HG03565 (cell line): ENCODE results near the gene SHPK.

Experiments
- ATAC-seq: cut with Tn5 transposase; IDR thresholded peaks from one replicate; pipeline ENCODE4 v1.9.1; 2021; ENCODE audit warnings: mild to moderate bottlenecking, moderate library complexity; ENCODE audit not compliant: unreplicated experiment

SHPK gene

GRCh38 chr17:3663102-3664011 lies 27.3 kb upstream of the SHPK start:
- no peak for ATAC-seq

DNA sequence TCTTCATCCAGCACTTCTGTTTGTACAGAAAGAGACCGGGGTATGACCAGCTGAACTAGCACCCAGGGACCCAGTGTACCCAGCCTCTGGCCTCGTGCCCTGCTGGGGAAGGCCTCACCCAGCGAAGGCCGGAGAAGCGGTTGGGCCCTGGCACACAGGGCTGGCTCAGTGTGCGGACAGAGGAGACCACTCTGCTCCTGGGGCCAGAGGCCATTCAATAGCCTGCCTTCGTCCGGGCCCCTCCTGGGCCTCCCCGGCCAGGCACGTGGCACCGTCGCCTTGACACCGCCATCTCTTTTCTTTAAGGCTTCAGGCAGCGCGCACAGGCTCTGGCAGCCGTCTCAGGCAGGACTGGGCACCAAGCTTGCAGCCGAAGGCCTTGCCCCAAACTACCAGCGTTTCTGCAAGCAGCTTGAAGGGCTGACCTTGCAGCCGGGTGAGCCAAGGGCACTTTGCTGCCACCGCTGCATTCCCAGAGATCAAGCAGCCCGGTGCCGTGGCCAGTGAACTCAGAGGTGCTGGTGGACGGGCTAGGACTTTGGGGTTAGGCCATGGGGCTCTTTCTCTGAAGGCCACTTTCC lies 24.4 kb upstream of the SHPK start:
- ATAC-seq: no peak

DNA sequence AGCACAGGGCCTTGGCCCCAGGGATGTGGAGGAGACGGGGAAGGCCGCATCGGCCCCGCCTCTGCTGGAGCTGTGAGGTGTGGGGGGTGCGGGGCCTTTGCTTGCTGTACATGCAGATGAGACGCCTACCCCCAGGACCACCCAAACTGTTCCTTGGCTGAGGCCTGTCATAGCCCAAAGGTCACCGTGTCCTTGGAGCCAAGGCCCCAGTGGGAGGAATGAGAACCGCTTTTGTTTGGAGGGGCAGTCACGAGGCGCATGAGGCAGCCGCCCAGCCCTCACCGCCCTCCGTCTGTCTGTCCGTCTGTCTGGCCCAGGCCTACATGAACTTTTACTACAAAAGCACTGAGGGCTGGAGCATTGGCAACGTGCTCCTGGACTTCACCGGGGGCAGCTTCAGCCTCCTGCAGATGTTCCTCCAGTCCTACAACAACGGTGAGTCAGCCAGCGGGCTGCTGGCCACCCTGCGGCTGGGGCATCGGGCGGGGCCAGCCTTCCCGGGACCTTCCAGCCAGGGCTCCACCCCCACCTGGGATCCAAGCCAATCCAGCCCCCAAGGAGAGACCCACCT lies 23.6 kb upstream of the SHPK start:
- no peak for ATAC-seq

GRCh38 chr17:3658784-3659449 lies 22.9 kb upstream of the SHPK start:
- no peak for ATAC-seq

DNA sequence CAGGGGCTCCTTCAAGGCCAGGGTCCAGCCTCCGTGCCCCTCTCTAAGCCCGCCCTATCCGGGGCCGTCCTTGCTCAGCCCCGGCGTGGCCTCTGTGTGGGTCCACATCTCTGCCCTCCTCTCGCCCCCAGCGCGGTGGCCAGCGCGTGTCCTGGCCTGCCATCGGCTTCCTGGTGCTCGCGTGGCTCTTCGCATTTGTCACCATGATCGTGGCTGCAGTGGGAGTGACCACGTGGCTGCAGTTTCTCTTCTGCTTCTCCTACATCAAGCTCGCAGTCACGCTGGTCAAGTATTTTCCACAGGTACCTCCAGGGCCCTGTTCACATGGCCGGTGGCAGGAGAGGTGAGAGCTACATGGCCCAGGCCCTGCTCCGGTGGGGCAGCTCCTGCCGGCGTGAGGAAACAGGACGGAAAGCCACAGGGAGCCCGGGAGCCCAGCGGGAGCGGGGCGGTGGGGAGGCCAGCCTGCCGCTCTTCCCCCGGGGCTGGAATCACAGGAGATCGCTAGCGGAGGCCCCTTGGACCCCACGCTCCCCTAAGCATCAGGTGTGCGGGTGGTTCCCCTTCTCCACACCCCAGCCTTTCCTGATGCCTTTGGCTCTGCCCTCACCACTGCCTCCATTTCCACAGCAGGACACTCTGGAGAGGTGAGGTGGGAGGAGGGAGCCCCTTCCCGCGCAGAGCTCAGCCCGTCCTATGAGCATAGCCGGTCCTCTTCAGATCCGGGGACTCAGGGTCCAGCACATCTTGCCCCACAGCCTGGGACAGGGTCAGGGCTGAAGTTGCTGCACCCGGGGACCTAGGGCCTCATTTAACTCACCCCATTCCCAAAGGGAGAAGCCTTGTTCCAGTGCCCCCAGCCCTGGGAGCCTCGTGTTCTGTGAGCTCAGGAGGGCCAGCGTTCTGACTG lies 22.1 kb upstream of the SHPK start:
- no peak for ATAC-seq

GRCh38 chr17:3657588-3657869 lies 21.5 kb upstream of the SHPK start:
- no peak for ATAC-seq

DNA sequence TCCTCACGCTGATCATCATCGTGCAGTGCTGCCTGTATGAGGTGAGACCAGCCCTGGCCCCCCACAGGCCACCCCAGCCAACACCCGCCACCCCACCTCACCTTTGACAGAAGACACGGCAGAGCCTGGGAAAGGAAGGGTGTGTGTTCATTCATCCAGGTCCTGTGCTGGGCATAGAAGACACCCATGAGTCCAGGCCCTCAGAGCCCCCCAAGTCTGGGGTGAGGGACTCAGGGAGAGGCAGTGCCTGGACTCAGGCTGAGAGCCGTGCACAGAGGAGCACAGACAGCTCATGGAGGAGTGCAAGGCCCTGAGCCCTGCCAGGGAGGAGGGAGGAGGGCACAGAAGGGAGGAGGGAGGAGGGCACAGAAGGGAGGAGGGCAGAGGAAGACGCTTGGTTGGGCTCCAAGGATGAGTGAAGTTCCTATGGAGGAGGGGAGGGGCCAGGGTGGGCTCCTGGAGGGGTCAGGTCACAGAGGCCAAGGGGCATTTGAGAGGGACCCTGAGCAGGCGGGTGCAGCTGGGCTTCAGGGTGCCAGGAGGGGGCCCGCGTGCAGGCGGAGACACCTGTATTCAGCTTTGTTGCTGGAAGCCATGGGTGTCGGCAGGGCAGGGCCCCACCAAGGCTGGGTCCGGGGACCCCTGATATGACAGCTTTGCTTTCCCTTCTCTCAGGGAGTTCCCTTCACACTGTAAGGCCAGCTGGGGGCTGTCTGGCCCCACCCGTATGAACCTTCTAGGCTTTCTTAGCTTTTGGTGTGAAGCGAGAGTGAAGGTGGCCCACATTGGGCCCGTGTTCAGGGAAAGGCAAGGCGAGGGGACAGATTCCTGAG lies 20.9 kb upstream of the SHPK start:
- ATAC-seq: no peak

GRCh38 chr17:3656353-3656752 lies 20.3 kb upstream of the SHPK start:
- no peak for ATAC-seq

DNA sequence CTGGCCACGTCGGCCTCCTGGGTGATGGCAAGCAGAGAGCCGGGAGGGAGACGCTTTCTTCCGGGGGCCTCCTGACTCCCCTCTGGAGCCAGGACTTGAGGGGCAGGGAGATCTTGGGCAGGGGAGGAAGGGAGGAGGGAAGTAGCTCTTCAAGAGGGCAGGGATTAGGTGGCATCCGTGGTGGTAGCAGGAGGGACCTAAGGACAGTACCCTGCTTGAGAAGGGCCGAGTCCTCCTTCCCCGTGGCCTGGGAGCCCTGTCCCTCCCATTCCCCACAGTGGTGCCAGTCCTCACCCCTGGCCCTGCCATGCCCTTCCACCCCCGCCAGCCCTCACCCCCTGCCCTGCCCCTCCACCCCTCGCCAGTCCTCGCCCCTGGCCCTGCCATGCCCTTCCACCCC lies 19.7 kb upstream of the SHPK start:
- ATAC-seq: no peak

- ATAC-seq: no peak
Measured at GRCh38 chr17:3647769-3648555, 11.9 kb upstream of the SHPK start.

GRCh38 chr17:3647251-3647650 lies 11.2 kb upstream of the SHPK start:
- no peak for ATAC-seq

- no peak for ATAC-seq
Measured at GRCh38 chr17:3645310-3645709, 9.3 kb upstream of the SHPK start.

DNA sequence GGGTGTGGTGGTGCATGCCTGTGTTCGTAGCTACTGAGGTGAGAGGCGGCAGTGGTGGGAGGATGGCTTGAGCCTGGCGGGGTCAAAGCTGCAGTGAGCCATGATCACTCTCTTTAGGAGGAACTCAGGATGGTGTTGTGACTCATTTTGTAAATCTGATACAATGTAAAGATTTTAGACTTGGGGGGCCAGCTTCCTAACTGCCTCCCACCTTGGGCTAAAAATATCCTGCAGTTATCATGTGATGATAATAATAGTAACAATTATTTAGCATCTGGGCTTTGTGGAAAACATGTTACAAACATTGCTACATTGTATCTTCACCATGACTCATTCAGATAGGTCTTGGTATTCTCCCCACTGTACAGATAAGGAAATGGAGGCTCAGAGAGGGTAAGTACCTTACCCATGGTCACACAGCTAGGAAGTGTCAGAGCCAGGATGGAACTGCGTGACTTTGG lies 7.9 kb upstream of the SHPK start:
- ATAC-seq: no peak

- ATAC-seq: no peak
Measured at GRCh38 chr17:3641717-3642486, 5.9 kb upstream of the SHPK start.

DNA sequence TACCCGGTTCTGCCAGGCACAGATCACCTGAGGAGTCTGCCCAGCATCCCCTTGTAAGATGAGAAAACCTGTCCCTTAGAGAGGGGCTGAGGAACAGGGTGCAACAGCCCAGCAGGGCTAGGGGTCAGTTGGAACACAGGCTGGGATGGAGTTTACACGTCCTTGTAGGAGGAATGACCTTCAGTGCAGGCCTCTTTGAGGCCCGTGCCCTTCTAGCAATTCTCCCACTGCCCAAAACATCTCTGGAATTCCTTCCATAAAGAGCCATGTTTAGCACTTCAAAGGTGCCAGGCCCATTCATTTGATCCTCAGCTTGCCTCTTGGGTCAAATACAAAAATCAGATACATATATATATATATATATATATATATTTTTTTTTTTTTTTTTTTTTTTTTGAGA lies 5.0 kb upstream of the SHPK start:
- no peak for ATAC-seq

- ATAC-seq: no peak
Measured at GRCh38 chr17:3639981-3640596, 4.0 kb upstream of the SHPK start.

- ATAC-seq: peak; percentile 2
Measured at GRCh38 chr17:3636908-3637373, 891 bp upstream of the SHPK start.
